Fibroblast of lung (primary cell): ENCODE data around the gene NSA2. TPM values are rescaled to one million over a fixed set of nuclear protein-coding genes. Genes with fewer than 3 reads are reported as not detected.

Experiments
- DNase-seq, 2 donors: peaks; one replicate each; pipeline versions ENCODE4 v3.0.0 to v3.0.0-alpha.2; 2010; ENCODE audit warnings: low read depth in 2 of 2
- H2AFZ ChIP-seq: 2 replicates; pipeline ENCODE4 v1.5.1; 2012; ENCODE audit warnings: low read length, control low read depth, inconsistent platforms
- H3K27ac ChIP-seq: 2 replicates; pipeline ENCODE4 v1.5.1; 2011; ENCODE audit warnings: low read length, control low read depth; ENCODE audit not compliant: insufficient read depth
- H3K27me3 ChIP-seq: 2 replicates; pipeline ENCODE4 v1.5.1; 2011; ENCODE audit warnings: mild to moderate bottlenecking, low read length; ENCODE audit not compliant: control insufficient read depth, insufficient read depth
- H3K36me3 ChIP-seq: 2 replicates; pipeline ENCODE4 v1.5.1; 2011; ENCODE audit warnings: low read length; ENCODE audit not compliant: control insufficient read depth, insufficient read depth
- H3K4me1 ChIP-seq: 2 replicates; pipeline ENCODE4 v1.5.1; 2011; ENCODE audit warnings: low read length; ENCODE audit not compliant: control insufficient read depth, insufficient read depth; ENCODE audit errors: extremely low read depth
- H3K4me2 ChIP-seq: 2 replicates; pipeline ENCODE4 v1.5.1; 2011; ENCODE audit warnings: low read length, control low read depth; ENCODE audit not compliant: insufficient read depth; ENCODE audit errors: extremely low read depth
- H3K4me3 ChIP-seq, 4 experiments: fragments of 200-600 bp in 1 of 4; sonication (generic) in 1 of 4; replicated peaks in 1 of 4; 2 replicates each; pipeline ENCODE4 v1.5.1; 2011 to 2016; ENCODE audit warnings: low read length in 4 of 4, low read depth in 3 of 4, mild to moderate bottlenecking in 3 of 4, control low read depth in 2 of 4, inconsistent platforms in 1 of 4, mixed read lengths in 1 of 4; ENCODE audit not compliant: insufficient read depth in 1 of 4; ENCODE audit errors: control extremely low read depth in 1 of 4
- H3K79me2 ChIP-seq: 2 replicates; pipeline ENCODE4 v1.5.1; 2012; ENCODE audit warnings: mild to moderate bottlenecking, low read length, inconsistent platforms; ENCODE audit not compliant: control insufficient read depth, insufficient read depth
- H3K9ac ChIP-seq: 2 replicates; pipeline ENCODE4 v1.5.1; 2011; ENCODE audit warnings: mild to moderate bottlenecking, low read length, control low read depth; ENCODE audit not compliant: insufficient read depth
- H3K9me3 ChIP-seq: 2 replicates; pipeline ENCODE4 v1.5.1; 2012; ENCODE audit warnings: low read depth, low read length; ENCODE audit not compliant: control insufficient read depth, insufficient read depth
- H4K20me1 ChIP-seq: 2 replicates; pipeline ENCODE4 v1.5.1; 2011; ENCODE audit warnings: low read length; ENCODE audit not compliant: control insufficient read depth, insufficient read depth; ENCODE audit errors: extremely low read depth
- CTCF ChIP-seq, 2 donors: IDR thresholded peaks in 1 of 2; conservative IDR thresholded peaks in 1 of 2; 1 replicate in 1 of 2; 2 replicates in 1 of 2; pipeline ENCODE4 v1.5.1; 2011 to 2012; ENCODE audit warnings: low read length in 2 of 2, control low read depth in 1 of 2, inconsistent platforms in 1 of 2, low read depth in 1 of 2, mild to moderate bottlenecking in 1 of 2
- EZH2 ChIP-seq: IDR thresholded peaks from 2 replicates; pipeline ENCODE4 v1.5.1; 2012; ENCODE audit warnings: low read length, control low read depth, mild to moderate bottlenecking; ENCODE audit errors: missing control alignments
- polyA plus RNA-seq, 2 donors: library from polyadenylated mRNA; depleted of rRNA in 1 of 2; stranded (reverse) in 1 of 2; unstranded in 1 of 2; fragments of >200 nt; gene quantifications; 2 replicates each; pipeline ENCODE4 v1.2.1, GENCODE V29; 2011 to 2012; ENCODE audit warnings: missing spikeins in 1 of 2
- total RNA-seq: library from RNA; depleted of rRNA; stranded (reverse); fragments of >200 nt; gene quantifications from 2 replicates; pipeline ENCODE4 v1.2.1, GENCODE V29; 2014

The NSA2 gene
- total and polyA plus RNA-seq, 2 donors (not counting 1 experiment from before 2014, with no cell fraction given), result 139 to 169 TPM

- no peaks in the 10 kb centered on the region for H3K9me3 ChIP-seq
- peak overlapping the region; percentile 77 for H3K9ac ChIP-seq
- peaks cover 41% of the 10 kb centered on the region for H3K79me2 ChIP-seq
- H3K27me3 ChIP-seq, result no peaks in the 10 kb centered on the region
- TF ChIP-seq CTCF (conservative IDR thresholded peaks at IDR 0.05 in 1 of 2, IDR thresholded peaks at IDR 0.05 in 1 of 2; ENCODE audit: low read depth in 1 of 2, low read length in 2 of 2), result no peak
- no peak for TF ChIP-seq EZH2
- H3K4me3 ChIP-seq, result peak overlapping the region; percentile 97 to 99 (median 99)
- DNase-seq, result peak; percentile 59 to 67
- H3K4me2 ChIP-seq, result peak overlapping the region; percentile 77
- H3K36me3 ChIP-seq, result peaks cover 2% of the 10 kb centered on the region
- peak overlapping the region; percentile 79 for H3K27ac ChIP-seq
- no peaks in the 10 kb centered on the region for H4K20me1 ChIP-seq
- peak overlapping the region; percentile 94 for H2AFZ ChIP-seq
- peaks cover 7% of the 10 kb centered on the region for H3K4me1 ChIP-seq
Measured at GRCh38 chr5:74767579-74767913, 497 bp downstream of the NSA2 start.

- Histone ChIP-seq H3K9ac (no peak overlapping the region), H3K4me3 (no peak overlapping the region), H3K27ac (no peak overlapping the region), H2AFZ (no peak overlapping the region), H3K79me2 (peaks cover 13% of the 10 kb centered on the region), H4K20me1 (no peaks in the 10 kb centered on the region), H3K27me3 (no peaks in the 10 kb centered on the region), H3K9me3 (no peaks in the 10 kb centered on the region), H3K36me3 (peaks cover 3% of the 10 kb centered on the region), H3K4me1 (peaks cover 2% of the 10 kb centered on the region), H3K4me2 (no peak overlapping the region)
- TF ChIP-seq EZH2, result no peak
- TF ChIP-seq CTCF (conservative IDR thresholded peaks at IDR 0.05 in 1 of 2, IDR thresholded peaks at IDR 0.05 in 1 of 2; ENCODE audit: low read depth in 1 of 2, low read length in 2 of 2), result no peak
- DNase-seq, result peak in 1 of 2 donors; percentile 57
Measured at GRCh38 chr5:74772359-74772758, 5.3 kb downstream of the NSA2 start.

- H3K9me3 ChIP-seq, result no peaks in the 10 kb centered on the region
- no peak overlapping the region for H2AFZ ChIP-seq
- no peak overlapping the region for H3K9ac ChIP-seq
- H3K4me1 ChIP-seq, result no peaks in the 10 kb centered on the region
- DNase-seq, result no peak
- H3K27me3 ChIP-seq, result no peaks in the 10 kb centered on the region
- no peaks in the 10 kb centered on the region for H4K20me1 ChIP-seq
- H3K4me3 ChIP-seq, result no peak overlapping the region
- TF ChIP-seq EZH2 (no peak), CTCF (conservative IDR thresholded peaks at IDR 0.05 in 1 of 2, IDR thresholded peaks at IDR 0.05 in 1 of 2; ENCODE audit: low read depth in 1 of 2, low read length in 2 of 2) (no peak)
- no peaks in the 10 kb centered on the region for H3K79me2 ChIP-seq
- no peak overlapping the region for H3K27ac ChIP-seq
- H3K4me2 ChIP-seq, result no peak overlapping the region
- H3K36me3 ChIP-seq, result no peaks in the 10 kb centered on the region
Measured at GRCh38 chr5:74778609-74779008, 11.6 kb downstream of the NSA2 start.
